ENCODE measurements around the gene RPN1.

DNA sequence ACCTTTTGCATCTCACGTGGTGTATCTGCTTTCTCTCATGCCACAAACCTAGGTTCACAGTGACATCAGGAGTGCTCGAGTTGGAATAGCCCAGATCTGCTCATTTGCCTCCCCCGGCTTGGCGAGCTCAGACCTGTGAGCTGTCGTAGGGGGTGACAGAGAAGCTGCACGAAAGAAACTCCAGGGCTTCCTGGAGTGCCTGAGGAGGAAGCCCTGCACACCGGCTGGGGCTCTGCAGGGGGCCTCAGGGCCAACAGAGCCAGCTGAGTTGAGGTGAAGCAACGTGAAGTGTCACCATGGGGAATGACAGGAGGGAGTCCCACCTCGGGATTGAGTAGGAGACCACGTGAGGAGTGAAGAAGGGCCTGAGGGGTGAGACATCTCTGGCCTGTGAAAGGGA lies 62.5 kb downstream of the RPN1 start:
- TF ChIP-seq, protein P1, sequence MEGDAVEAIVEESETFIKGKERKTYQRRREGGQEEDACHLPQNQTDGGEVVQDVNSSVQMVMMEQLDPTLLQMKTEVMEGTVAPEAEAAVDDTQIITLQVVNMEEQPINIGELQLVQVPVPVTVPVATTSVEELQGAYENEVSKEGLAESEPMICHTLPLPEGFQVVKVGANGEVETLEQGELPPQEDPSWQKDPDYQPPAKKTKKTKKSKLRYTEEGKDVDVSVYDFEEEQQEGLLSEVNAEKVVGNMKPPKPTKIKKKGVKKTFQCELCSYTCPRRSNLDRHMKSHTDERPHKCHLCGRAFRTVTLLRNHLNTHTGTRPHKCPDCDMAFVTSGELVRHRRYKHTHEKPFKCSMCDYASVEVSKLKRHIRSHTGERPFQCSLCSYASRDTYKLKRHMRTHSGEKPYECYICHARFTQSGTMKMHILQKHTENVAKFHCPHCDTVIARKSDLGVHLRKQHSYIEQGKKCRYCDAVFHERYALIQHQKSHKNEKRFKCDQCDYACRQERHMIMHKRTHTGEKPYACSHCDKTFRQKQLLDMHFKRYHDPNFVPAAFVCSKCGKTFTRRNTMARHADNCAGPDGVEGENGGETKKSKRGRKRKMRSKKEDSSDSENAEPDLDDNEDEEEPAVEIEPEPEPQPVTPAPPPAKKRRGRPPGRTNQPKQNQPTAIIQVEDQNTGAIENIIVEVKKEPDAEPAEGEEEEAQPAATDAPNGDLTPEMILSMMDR (IDR thresholded peaks at IDR 0.05), result no peak
- TF ChIP-seq POLR2A (IDR thresholded peaks at IDR 0.05), result no peak
- no peak for TF ChIP-seq POLR2AphosphoS5 (IDR thresholded peaks at IDR 0.05; ENCODE audit: insufficient read depth in 1 of 2, low read depth in 1 of 2)

Data from vagina (tissue), 2 donors.